Peyer's patch (tissue), 4 donors: Measurements from ENCODE around the gene C2orf72. TPM values are rescaled to one million over a fixed set of nuclear protein-coding genes. Genes with fewer than 3 reads are reported as not detected.

Experiments used
- DNase-seq, 3 donors: peaks; one replicate each; pipeline ENCODE4 v3.0.0-alpha.2; 2017 to 2019
- H3K27ac ChIP-seq, 4 donors: fragments of 200-600 bp; sonication (generic); one replicate each; pipeline ENCODE4 v1.5.1; 2016 to 2019
- H3K27me3 ChIP-seq, 2 donors: fragments of 200-600 bp; sonication (generic); one replicate each; pipeline ENCODE4 v1.5.1; 2019
- H3K36me3 ChIP-seq, 3 donors: fragments of 200-600 bp; sonication (generic); one replicate each; pipeline ENCODE4 v1.5.1; 2016 to 2019
- H3K4me1 ChIP-seq, 4 donors: fragments of 200-600 bp; sonication (generic); one replicate each; pipeline ENCODE4 v1.5.1; 2016 to 2019
- H3K4me3 ChIP-seq, 4 donors: fragments of 200-600 bp; sonication (generic); 1 replicate in 3 of 4; 2 replicates in 1 of 4; pipeline ENCODE4 v1.5.1; 2016 to 2019; ENCODE audit warnings: mild to moderate bottlenecking in 1 of 4
- H3K9me3 ChIP-seq, 4 donors: fragments of 200-600 bp; sonication (generic); one replicate each; pipeline ENCODE4 v1.5.1; 2016 to 2019; ENCODE audit warnings: mild to moderate bottlenecking in 1 of 4
- POLR2A ChIP-seq, 2 donors: fragments of 450-650 bp; IDR thresholded peaks; one replicate each; pipeline ENCODE4 v1.5.1; 2017; ENCODE audit warnings: antibody characterized with exemption in 2 of 2, mild to moderate bottlenecking in 2 of 2, moderate library complexity in 2 of 2
- total RNA-seq, 4 donors: library from RNA; depleted of rRNA; stranded (reverse); fragments of >200 nt; gene quantifications; one replicate each; pipeline ENCODE4 v1.1.0, GENCODE V29; 2016
- TF ChIP-seq, protein P1 (sequence below), 6 experiments: fragments of 450-650 bp in 4 of 6; fragments of 200-600 bp in 2 of 6; sonication (generic) in 1 of 6; IDR thresholded peaks; one replicate each; pipeline ENCODE4 v1.5.1; 2017 to 2019; ENCODE audit warnings: antibody characterized with exemption in 6 of 6, mild to moderate bottlenecking in 3 of 6, moderate library complexity in 1 of 6

C2orf72 gene
- total RNA-seq, 4 donors from 2014 or later = 9.9 to 46.2 (median 31.8) TPM

DNA sequence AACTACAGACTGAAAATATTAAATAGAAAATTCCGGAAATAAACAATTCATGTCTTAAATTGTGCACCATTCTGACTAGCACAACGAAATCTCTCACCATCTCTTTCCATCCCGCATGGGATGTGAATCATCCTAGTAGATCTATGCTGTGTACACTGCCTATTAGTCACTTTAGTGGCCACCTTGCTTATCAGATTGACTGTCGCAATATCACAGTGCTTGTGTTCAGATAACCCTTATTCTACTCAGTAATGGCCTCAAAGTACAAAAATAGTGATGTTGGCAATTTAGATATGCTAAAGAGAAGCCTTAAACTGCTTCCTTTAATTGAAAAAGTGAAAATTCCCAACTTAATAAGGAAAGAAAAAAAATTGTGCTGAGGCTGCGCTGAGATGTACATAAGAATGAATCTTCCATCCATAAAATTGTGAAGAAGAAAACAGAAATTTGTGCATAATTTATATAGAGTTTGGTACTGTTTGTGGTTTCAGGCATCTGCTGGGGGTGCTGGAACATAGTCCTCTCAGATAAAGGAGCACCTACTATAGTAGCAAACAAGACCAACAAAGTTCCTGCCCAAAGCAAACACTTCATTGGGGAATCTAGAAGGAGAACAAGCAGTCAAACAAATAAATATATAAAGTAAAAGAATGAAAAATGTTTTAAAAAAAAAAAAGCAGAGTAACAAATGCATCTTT lies 31.4 kb downstream of the C2orf72 start:
- Histone ChIP-seq H3K36me3 (peaks cover 0 to 75% (median 0%) of the 10 kb centered on the region in 3 donors), H3K4me1 (peaks cover 0 to 7% (median 0%) of the 10 kb centered on the region in 4 donors), H3K4me3 (no peak overlapping the region), H3K27me3 (no peaks in the 10 kb centered on the region), H3K27ac (peak overlapping the region in 2 of 4 donors; percentile 6 to 30), H3K9me3 (no peaks in the 10 kb centered on the region)
- no peak for TF ChIP-seq POLR2A (IDR thresholded peaks at IDR 0.05)
- TF ChIP-seq, protein P1, sequence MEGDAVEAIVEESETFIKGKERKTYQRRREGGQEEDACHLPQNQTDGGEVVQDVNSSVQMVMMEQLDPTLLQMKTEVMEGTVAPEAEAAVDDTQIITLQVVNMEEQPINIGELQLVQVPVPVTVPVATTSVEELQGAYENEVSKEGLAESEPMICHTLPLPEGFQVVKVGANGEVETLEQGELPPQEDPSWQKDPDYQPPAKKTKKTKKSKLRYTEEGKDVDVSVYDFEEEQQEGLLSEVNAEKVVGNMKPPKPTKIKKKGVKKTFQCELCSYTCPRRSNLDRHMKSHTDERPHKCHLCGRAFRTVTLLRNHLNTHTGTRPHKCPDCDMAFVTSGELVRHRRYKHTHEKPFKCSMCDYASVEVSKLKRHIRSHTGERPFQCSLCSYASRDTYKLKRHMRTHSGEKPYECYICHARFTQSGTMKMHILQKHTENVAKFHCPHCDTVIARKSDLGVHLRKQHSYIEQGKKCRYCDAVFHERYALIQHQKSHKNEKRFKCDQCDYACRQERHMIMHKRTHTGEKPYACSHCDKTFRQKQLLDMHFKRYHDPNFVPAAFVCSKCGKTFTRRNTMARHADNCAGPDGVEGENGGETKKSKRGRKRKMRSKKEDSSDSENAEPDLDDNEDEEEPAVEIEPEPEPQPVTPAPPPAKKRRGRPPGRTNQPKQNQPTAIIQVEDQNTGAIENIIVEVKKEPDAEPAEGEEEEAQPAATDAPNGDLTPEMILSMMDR (IDR thresholded peaks at IDR 0.05) = no peak
- DNase-seq = no peak

DNA sequence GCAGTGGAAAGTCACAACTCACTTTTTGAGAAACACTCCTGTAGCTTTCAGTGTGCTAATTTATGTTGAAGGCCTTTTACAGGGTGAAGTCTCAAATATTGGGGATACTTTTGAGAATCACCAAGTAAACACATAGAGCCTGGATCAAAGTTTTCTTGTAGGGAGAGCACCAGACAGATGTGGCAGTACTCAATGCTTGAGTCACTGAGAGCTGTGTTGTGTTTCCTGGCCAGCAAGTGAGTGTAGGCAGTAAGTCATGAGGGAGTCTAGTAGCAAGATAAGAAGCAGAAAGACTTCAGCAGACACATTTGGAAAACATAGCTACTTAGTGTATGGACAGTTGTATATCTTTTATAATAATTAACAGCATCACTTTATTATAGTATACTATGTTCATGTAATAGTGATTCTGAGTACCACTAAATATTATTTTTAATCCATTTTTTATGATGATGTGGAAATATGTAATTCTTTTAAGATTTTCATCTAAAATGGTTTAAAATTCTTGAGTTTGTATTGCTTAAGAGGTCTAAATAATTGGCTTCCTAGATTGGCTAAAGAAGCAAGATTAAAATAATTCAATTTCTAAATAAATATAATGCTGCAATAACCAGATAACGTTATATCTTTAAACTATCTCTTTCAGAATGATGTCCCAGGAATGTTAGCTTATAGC lies 32.2 kb downstream of the C2orf72 start:
- H3K27me3 ChIP-seq = no peaks in the 10 kb centered on the region
- no peak for TF ChIP-seq POLR2A (IDR thresholded peaks at IDR 0.05)
- TF ChIP-seq, protein P1 (IDR thresholded peaks at IDR 0.05) = no peak
- H3K4me1 ChIP-seq = peaks cover 0 to 7% (median 0%) of the 10 kb centered on the region in 4 donors
- peak overlapping the region in 1 of 4 donors; percentile 30 for H3K27ac ChIP-seq
- no peaks in the 10 kb centered on the region for H3K9me3 ChIP-seq
- H3K36me3 ChIP-seq = peaks cover 0 to 71% (median 0%) of the 10 kb centered on the region in 3 donors
- H3K4me3 ChIP-seq = no peak overlapping the region
- no peak for DNase-seq

DNA sequence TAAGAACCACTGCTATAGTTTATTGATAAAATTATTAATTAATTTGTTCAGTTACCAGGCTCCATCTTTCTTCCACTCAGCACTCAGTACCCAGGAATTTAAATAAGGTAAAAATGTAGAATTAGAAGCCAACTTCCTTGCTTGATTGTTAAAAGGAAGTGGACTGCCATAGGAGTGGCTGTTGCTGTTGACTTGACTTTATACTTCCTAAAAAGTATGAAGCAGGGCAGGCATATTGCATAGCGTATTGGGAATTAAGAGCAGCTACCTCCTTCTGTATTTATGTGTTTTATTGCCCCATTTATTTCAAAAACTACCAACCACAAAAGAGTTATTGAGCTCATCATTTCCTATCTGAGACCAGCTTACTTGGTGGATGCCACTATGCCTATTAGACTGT lies 47.2 kb downstream of the C2orf72 start:
- Histone ChIP-seq H3K9me3 (no peaks in the 10 kb centered on the region), H3K36me3 (peaks cover 0 to 94% (median 2%) of the 10 kb centered on the region in 3 donors), H3K27ac (no peak overlapping the region), H3K27me3 (no peaks in the 10 kb centered on the region), H3K4me3 (no peak overlapping the region), H3K4me1 (peaks cover 0 to 7% (median 0%) of the 10 kb centered on the region in 4 donors)
- TF ChIP-seq POLR2A (IDR thresholded peaks at IDR 0.05) = no peak
- TF ChIP-seq, protein P1 (IDR thresholded peaks at IDR 0.05) = no peak
- DNase-seq = no peak

DNA sequence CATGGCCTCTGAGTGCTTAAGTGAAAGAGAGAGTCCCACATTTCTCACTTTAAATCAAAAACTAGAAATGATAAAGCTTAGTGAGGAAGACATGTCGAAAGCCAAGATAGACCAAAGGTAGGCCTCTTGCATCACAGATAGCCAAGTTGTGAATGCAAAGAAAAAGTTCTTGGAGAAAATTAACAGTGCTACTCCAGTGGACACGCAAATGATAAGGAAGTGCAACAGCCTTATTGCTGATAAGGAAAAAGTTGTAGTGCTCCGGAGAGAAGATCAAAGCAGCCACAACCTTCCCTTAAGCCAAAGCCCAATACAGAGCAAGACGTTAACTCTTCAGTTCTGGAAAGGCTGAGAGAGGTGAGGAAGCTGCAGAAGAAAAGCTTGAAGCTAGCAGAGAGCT lies 51.4 kb downstream of the C2orf72 start:
- Histone ChIP-seq H3K36me3 (peaks cover 0 to 62% (median 2%) of the 10 kb centered on the region in 3 donors), H3K27me3 (no peaks in the 10 kb centered on the region), H3K4me1 (peaks cover 0 to 11% (median 0%) of the 10 kb centered on the region in 4 donors), H3K27ac (peak overlapping the region in 1 of 4 donors; percentile 6), H3K4me3 (no peak overlapping the region), H3K9me3 (no peaks in the 10 kb centered on the region)
- TF ChIP-seq, protein P1 (IDR thresholded peaks at IDR 0.05) = no peak
- no peak for TF ChIP-seq POLR2A (IDR thresholded peaks at IDR 0.05)
- DNase-seq = no peak

DNA sequence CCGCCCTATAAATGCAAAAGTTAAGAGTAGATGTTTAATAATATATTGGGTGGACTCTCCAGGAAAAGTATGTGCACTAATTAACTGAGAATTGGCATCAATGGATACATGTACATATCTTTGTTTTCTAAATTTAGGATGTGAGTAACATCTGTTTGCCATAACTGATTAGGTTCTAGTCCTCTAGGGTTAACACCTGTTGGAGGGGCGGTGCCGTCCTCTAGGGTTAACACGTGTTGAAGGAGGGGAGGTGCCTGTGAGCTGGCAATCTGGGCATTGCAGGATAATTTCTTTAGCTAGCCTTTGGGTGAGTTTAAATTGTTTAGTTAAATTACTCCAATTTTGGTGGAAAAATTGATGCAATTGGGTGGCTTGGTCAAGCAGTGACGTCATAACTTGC lies 56.6 kb downstream of the C2orf72 start:
- Histone ChIP-seq H3K4me1 (peaks cover 0 to 21% (median 2%) of the 10 kb centered on the region in 4 donors), H3K9me3 (no peaks in the 10 kb centered on the region), H3K27ac (peak overlapping the region in 1 of 4 donors; percentile 65), H3K4me3 (no peak overlapping the region), H3K36me3 (peaks cover 0 to 40% (median 0%) of the 10 kb centered on the region in 3 donors), H3K27me3 (no peaks in the 10 kb centered on the region)
- TF ChIP-seq, protein P1 (IDR thresholded peaks at IDR 0.05) = no peak
- TF ChIP-seq POLR2A (IDR thresholded peaks at IDR 0.05) = no peak
- peak in 2 of 3 donors; percentile 52 to 57 for DNase-seq
